Measurements from ENCODE around the gene IL7R.

IL7R gene, protein sequence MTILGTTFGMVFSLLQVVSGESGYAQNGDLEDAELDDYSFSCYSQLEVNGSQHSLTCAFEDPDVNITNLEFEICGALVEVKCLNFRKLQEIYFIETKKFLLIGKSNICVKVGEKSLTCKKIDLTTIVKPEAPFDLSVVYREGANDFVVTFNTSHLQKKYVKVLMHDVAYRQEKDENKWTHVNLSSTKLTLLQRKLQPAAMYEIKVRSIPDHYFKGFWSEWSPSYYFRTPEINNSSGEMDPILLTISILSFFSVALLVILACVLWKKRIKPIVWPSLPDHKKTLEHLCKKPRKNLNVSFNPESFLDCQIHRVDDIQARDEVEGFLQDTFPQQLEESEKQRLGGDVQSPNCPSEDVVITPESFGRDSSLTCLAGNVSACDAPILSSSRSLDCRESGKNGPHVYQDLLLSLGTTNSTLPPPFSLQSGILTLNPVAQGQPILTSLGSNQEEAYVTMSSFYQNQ

DNA sequence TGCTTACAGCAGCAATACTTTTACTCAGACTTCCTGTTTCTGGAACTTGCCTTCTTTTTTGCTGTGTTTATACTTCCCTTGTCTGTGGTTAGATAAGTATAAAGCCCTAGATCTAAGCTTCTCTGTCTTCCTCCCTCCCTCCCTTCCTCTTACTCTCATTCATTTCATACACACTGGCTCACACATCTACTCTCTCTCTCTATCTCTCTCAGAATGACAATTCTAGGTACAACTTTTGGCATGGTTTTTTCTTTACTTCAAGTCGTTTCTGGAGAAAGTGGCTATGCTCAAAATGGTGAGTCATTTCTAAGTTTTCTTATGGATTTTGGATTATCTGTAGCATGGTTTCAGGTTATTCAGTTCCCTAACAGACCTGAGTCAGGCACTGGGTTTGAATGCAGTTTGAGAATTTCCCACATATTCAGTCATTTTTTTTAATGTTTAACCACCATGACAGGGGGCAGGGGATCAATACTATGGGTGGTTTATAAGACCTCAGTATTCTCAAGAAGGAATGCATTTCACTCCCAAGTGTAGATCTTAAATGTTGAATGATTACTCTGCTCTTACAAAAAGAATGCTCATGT lies at the start of gene IL7R:
IL7R (plus strand) TSS at position 127 of the 587 bp plus-strand sequence; CDS start at position 214, 87 bp downstream.
- peak; percentile 92 for DNase-seq (ENCODE audit: low spot score)

DNA sequence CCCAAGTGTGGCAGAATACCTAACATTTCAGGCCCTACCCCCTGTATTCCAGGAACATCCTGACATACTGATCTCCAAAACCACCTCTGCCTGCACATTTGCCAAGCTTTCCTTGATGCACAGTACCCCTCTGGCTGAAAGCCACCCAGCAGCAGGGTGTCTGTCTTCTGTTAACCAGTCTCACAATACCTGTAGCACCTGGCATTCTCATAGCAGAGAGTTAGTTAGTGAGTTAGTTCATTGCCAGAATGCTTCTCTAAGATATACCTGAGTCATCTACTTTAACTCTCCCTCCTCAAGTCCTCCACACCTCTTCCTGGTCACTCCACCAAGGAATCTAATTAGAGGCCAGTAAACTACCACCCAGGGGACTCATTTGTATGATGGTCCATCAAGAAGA lies 46.1 kb upstream of the IL7R start:
- DNase-seq (ENCODE audit: low spot score), result no peak

DNA sequence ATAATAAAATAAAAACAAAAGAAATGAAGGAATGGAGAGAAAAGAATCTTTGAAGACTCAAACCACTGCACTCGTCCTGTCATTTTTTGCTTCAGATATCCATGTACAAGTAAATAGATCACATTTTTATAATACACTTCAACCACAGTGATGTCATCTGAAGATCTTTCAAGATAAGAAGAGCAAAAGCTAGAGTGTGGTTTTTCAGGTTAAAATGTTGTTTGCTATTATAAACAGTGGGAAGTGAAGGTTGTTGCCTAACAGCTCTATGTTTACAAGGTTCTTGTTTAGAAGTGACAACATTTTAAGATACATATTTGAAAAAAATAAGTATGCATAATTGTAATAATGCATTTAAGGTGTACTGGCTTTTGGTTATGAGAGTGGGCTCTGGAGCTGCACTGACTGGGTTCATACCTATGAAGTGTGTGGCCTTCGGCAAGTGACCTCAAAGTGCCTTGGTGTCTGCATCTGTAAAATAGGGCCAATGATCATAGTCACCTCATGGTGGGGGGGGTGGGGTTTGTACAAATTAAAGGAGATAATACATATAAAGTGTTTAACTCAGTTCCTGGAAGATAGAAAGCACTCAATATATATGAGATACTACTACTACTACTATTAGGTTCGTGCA lies 45.5 kb upstream of the IL7R start:
- peak; percentile 91 for DNase-seq (ENCODE audit: low spot score)

DNA sequence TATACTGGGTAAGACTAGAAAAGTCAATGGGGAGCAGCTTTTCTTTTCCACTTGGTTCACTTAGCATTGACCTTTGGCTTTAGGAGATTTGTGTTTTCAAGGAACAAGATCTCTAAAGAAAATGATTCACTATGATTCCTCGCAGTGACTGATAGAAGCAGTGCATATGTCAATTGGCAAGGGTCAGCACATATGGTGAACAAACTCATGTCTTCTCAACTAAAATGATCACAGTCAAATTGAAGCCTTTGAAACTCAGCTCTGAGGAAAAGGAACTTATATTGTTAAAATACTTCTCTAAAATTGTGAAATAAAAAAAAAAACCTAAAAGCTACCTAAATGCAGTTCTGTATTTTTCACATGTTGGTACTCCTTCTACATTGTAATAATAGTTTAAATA lies 43.2 kb upstream of the IL7R start:
- DNase-seq (ENCODE audit: low spot score), result no peak

DNA sequence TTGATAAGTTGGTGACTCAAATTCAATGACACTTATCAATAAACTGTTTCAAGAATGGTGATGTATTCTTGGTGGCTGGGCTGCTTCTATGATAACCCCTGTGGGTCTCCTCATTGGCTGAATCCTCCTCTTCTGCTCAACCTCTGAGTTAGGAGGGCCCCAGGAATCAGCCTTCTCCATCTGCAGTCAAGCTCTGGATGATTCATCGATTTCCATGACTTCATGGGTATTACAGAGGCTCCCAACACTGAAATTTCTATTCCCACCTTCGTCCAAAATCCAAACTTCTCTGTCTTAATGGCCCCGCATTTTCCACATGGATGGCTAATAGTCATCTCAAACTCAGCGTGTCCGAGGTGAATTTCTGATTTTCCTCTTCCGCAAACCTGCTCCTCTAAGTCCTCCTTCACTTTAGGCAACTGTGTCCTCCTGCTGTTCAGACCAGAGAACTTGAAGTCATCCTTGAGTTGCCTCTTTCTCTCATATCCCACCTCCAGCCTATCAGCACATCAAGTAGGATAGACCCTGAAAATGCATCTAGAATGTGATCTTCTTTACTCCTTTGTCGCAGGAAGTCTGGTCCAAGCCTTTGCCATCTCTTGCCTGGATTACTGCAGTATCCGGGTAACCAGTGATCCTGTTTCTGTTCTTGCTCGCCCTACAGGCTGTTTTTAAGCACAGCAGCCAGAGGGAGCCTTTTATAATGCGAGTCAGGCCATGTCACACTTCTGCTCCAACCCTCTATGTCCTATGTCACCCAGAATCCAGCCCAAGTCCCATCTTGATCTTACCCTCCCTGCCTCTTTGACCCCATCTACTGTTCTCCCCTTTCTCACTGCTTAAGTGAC lies 41.4 kb upstream of the IL7R start:
- peak; percentile 64 for DNase-seq (ENCODE audit: low spot score)

DNA sequence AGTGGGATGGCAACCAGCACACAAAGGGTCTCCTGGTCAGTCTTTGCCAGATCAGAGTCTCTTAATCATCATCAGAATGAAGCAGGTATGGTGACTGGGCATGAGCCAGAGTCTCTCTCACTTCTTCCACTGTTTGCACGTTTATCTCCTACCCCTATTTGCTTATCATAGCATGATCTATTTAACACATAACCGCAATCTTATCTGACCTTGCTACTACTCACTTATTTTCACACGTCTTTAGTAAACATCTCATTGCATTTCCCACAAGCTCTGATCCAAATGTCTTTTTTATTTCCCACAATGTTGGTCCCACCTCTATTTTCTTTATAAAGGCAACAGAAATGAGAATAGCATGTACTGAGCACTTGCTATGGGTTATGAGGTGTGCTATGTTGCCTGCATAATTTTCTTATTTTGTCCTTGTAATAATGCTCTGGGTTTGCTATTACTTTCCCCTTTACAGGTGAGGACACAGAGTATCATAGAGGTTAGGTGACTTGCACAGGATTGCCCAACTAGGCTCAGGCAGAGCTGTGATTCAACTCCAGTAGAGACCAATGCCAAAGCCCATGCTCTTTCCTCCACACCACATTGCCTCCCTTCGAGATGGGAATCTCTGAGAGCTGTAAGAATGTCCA lies 39.7 kb upstream of the IL7R start:
- DNase-seq (ENCODE audit: low spot score), result no peak

DNA sequence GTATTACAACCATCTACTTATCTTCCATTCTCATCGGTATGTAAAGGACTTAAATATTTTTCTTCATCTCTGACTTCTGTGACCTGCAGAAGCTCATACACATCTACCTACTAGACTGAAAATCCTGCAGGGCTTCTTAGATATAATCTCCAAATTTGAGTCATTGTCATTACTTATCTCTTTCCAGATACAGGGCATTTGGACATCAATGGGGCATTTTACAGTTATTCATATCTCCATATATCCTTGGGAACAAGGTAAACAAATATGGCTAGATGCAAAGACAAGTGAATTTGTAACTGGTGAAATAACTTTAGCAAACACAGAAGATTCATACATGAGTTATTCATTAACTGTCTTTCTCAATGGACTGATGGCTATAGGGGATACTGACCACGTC lies 37.7 kb upstream of the IL7R start:
- no peak for DNase-seq (ENCODE audit: low spot score)

DNA sequence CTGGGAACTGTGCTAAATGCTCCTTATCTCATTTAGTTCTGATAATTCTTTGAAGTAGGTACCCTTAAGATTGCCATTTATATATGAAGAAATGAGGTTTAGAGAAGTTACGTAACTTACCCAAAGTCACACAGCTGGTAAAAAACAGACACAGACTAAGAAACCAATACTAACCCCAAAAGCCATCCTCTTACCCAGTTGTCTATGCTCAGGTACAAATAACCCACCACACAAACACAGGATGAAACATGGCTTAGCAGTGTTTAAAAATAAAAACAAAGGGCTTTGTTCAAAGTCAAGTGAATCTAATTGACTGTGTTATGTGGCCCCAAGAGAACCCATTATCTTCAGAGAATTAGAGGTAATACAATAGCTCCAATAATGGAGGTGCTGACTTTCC lies 37.0 kb upstream of the IL7R start:
- DNase-seq (ENCODE audit: low spot score), result no peak

DNA sequence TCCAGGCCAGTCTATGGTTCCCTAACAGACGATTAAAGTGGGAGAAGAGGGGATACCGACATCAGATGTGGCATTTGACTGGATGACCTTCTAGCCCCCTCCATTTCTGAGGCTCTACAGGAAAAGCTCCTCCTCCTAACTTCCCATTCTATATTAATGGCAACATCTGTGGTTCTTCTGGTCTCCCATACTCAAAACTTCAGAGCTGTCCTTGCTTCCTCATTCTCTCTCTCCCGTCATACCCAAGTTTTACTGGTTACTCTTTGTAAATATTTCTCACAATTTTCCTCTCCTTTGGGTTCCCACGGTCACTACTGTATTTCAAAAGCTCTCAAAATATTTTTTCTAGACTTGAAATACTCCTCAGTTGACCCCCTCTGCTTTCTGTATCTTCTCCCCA lies 36.0 kb upstream of the IL7R start:
- no peak for DNase-seq (ENCODE audit: low spot score)

DNA sequence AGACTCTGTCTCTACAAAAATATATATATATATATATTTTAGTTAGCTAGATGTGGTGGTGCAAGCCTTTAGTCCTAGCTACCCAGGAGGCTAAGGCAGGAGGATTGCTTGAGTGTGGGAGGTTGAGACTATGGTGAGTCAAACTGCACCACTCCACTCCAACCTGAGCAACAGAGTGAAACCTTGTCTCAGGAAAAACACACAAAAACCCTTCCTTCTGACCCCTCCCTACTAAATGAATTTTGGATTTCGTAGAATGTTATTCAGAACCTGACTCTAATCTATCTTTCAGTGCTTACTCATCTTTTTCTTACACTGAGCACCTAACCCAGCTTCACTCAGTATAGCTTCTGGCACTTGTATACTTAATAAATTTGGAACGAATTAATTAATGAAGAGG lies 35.2 kb upstream of the IL7R start:
- peak; percentile 80 for DNase-seq (ENCODE audit: low spot score)

DNA sequence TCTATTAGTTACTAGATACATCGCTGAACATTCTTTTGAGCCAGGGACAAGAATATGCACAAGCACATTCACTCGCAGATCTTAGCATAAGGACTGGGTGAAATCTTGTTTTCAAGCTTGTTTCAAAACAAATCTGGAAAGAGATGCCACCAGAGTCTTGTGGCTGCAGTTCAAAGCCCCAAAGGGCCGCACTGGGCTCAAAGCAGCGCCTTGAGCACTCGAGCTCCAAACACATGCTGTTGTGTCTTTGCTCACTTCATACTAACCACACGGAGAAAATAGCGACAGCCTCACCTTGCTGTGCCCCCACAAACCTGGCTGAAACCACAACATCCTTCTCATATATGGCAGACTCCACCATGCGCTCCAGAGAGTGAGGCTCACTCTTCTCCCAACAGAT lies 34.2 kb upstream of the IL7R start:
- peak; percentile 62 for DNase-seq (ENCODE audit: low spot score)

DNA sequence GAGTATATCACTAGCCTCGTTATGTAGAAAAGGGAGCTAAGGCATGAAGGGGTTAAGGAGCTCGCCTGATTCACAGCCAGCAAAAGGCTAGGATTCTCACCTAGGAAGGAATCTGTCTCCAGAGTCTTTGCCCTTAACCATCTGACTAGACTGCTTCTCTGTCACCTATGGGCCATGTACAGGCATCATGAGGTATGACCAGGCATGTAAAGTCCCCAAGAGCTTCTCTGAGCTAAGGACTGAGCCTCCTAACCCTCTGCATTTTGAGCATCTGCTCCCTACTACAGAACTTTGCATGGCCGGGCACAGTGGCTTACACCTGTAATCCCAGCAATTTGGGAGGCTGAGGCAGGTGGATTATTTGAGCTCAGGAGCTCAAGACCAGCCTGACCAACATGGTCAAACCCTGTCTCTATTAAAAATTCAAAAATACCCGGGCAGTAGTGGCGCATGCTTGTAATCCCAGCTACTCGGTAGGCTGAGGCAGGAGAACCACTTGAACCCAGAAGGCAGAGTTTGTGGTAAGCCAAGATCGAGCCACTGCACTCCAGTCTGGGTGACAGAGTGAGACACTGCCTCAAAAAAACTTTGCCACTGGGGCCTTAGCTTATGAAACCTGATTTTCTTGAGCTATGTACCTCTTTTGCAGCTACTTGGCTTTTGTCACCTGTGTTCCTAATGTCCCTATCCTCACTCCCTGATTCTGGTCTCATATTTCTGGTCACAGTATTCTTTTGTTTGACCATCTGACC lies 33.2 kb upstream of the IL7R start:
- DNase-seq (ENCODE audit: low spot score), result no peak

DNA sequence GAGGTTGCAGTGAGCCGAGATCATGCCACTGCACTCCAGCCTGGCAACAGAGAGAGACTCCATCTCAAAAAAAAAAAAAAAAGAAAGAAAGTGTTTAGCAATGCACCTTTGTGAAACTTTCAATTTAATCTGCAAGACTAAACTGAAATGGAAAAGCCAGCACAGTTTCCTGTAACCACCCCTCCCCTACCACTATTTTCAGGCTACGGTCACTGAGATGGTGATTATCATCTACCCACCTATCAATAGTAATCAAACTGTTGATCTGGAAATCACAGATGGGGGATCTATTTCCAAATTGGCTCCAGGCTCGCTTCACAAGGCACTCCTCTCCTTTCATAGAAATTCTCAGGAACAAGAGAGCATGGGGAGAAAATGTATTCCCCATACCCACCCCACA lies 30.6 kb upstream of the IL7R start:
- DNase-seq (ENCODE audit: low spot score), result peak; percentile 73

DNA sequence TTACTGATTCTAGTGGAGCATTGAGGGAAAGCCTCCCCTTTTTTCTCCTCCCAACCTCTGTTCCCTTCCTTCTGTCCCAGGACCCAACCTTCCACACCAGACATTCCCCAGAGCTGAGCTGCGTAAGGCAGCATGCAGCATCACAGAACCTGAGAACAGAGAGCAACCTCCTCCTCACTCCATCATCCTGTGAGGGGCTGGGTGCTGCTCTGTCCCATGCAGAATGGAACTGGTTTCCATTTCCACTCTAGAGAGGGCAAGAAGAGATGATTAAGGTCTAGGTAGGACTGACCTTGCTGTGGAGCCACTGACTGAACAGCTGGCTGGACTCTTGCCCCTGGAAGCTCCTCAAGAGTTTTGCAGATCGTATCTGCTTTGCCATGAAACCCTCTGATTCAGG lies 30.1 kb upstream of the IL7R start:
- DNase-seq (ENCODE audit: low spot score), result no peak

DNA sequence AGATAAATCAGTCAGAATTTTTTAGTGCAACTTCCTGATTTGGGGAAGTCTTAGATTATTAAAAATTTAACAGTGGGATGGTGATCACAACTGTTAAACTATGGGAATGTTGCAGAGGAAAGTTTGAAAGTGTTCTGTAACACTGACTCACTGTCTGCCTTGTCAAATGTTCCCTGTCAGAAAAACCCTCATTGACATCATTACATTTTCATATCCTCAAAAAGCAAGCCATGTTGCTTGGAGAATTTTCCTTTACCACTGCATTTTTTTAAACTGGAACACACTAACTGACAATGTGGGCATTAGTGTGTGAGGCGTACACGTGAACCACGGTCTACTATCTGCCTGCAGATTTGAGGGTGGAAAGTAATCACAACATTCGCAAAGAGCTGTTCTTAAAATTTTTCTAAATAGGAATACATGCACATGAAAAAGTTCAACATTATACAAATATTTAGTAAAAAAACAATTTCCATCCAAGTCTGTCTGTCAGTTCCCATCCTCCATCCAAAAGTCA lies 28.6 kb upstream of the IL7R start:
- no peak for DNase-seq (ENCODE audit: low spot score)

DNA sequence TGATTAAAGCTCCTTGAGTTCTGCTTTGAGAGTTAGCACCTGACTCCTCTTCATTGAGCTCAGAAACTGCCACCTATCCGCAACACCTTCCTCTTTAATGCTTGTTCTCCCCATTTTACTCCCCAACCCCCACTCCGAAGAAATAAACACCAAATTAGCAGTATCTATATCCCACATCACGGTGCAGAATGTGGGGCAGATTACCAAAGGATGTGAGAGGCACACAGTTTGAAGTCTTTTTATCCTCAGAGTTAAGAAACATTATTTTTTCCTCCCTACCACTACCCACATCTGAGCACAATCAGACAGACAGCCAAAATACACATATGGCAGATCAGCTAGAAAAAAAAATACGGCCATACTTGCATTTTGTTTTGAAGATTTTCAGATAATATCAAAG lies 26.1 kb upstream of the IL7R start:
- DNase-seq (ENCODE audit: low spot score), result no peak

DNA sequence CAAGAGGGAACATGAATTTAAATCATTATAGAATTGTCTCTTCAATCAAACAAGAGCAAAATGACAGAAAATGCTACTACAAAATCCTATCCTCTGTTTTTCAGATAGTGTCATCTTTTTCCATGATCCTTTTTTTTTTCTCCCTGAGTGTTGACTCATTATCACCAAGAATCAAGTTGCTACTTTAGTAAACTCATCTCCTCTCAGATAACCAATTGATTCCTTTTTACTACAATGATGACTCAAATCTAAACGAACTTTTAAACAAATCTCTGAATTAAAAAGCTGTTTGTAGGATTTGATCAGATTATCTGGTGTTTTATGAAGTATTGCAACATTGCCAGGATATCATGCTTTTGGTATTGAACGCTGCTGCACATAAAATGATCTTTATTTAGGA lies 23.9 kb upstream of the IL7R start:
- peak; percentile 81 for DNase-seq (ENCODE audit: low spot score)

DNA sequence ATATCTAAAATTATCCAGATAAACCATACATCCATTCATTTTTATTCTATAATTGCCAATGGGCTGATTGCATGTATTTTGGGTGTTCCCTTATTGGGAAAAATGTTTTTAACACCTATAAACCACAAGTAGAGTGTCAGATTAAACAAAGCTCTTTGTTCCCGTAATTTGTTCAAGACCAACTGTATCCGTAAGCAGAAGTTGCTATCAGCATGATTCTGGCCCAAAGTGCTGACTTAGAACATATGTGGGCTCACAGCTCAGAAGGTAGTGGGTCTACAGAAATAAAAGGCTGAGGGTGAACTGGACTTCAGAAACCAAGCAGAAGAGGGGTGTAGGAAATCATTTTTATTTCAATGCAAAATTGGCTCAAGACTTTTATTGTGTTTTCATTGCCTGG lies 23.5 kb upstream of the IL7R start:
- DNase-seq (ENCODE audit: low spot score), result peak; percentile 71

DNA sequence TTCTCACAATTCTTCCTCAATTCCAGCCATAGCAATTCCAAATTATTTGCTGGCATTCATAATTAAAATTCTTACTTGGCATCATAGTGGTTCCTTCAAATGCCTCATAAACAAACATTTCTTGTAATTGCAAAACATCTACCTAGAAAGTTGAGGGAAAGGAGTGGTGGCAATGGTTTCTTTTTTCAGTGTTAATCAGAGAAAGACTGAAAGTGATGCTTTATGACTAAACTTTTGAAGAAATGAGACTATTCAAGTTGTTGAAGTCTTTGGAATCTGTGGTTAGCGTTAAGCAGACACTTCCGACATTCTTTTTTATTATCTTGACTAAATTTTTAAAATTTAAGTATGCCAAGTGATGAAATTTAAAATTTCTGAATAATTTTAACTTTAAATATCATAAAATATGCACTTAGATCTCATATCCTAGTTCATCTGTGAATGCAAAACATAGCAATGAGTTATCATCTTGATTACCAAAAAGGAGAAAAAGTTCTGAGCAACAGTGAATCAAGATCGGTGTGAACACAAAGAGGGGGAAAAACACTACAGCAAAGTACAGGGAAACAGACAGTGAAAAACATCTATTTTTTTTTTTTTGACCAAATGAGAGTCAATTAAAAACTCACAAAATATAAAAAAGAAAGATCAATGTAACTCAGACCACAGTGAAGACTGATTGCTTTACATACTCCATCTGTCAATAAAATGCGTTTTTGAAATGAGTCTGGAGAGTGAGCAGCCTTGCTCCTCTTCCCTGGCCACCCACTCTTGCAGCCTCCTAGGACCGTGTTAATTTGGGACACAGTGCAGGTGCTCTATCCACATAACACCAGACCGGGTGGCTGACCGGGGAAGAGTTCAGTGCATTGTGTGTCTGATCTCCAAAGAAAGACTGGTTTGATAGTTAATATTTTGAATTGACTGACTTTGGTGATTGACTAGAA lies 20.6 kb upstream of the IL7R start:
- peak; percentile 83 for DNase-seq (ENCODE audit: low spot score)
